Activated naive CD8-positive, alpha-beta T cell treated with anti-CD3 and anti-CD28 coated beads, Interleukin-2, amount 10 ng/mL, durations not matched to agents 7 days and 5 days (primary cell): Measurements from ENCODE around the gene HSDL1. TPM values are rescaled to one million over a fixed set of nuclear protein-coding genes. Genes with fewer than 3 reads are reported as not detected.

ENCODE experiments used
- ATAC-seq: fragments of 150-1000 bp; cut with Tn5 transposase; one replicate; pipeline ENCODE4 v1.10.0; 2021; ENCODE audit warnings: low read depth, moderate library complexity
- POLR2A ChIA-PET: fragments of 350-600 bp; sonication (Branson Sonifier 250); formaldehyde crosslinking; loops from one replicate; lab custom pipeline; 2021; ENCODE audit warnings: antibody characterized with exemption; lab: Charles Lee
- DNase-seq: peaks from one replicate; pipeline ENCODE4 v3.0.0; 2021
- H3K27ac Mint-ChIP-seq: one replicate; pipeline ENCODE4 v1.8.0; 2022; ENCODE audit warnings: mild to moderate bottlenecking, mixed read lengths
- H3K27me3 Mint-ChIP-seq: one replicate; pipeline ENCODE4 v1.8.0; 2022; ENCODE audit warnings: mild to moderate bottlenecking, moderate library complexity, mixed read lengths
- H3K36me3 Mint-ChIP-seq: one replicate; pipeline ENCODE4 v1.8.0; 2021; ENCODE audit warnings: mild to moderate bottlenecking, mixed read lengths
- H3K4me1 Mint-ChIP-seq: one replicate; pipeline ENCODE4 v1.8.0; 2021; ENCODE audit warnings: mixed read lengths
- H3K4me3 Mint-ChIP-seq: one replicate; pipeline ENCODE4 v1.8.0; 2022; ENCODE audit warnings: mild to moderate bottlenecking, moderate library complexity, mixed read lengths
- H3K9me3 Mint-ChIP-seq: one replicate; pipeline ENCODE4 v1.8.0; 2021; ENCODE audit warnings: mixed read lengths
- total RNA-seq, 2 experiments: library from RNA; stranded (reverse); gene quantifications; one replicate each; pipeline ENCODE4 v1.2.3, GENCODE V29; 2021

The HSDL1 gene
- total RNA-seq, 2 experiments from 2014 or later: 10.7 to 12.5 TPM

DNA sequence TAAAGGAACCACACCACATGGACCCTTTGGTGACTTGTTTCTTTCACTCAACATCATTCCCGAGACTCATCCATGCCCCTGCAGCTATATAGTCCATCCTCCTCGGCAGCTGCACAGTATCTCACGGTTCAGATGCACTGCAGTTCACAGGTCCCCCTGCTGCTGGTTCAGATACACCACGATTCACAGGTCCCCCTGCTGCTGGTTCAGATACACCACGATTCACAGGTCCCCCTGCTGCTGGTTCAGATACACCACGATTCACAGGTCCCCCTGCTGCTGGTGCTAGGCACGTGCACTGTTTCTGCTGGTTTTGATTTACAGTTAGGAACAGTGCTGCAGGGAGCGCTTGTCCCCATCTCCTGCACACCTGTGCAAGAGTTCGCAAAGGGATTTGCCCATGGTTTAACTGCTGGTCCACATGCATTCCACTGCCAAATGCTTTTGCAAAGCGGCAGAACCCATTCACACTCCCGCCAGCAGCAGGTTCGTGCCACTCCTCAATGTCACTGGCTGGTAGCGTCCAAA, 3.8 kb downstream of the HSDL1 start:
- no peaks in the 10 kb centered on the region for H3K27me3 Mint-ChIP-seq
- H3K36me3 Mint-ChIP-seq: peaks cover 4% of the 10 kb centered on the region
- H3K27ac Mint-ChIP-seq: no peak overlapping the region
- POLR2A ChIA-PET: interaction anchor here (5.2 kb wide), 1 partner anchor 24 kb away, joined by 19 read pairs; the partner anchor contains the start of gene MBTPS1
- no peak overlapping the region for H3K4me3 Mint-ChIP-seq
- peaks cover 28% of the 10 kb centered on the region for H3K4me1 Mint-ChIP-seq
- DNase-seq: no peak
- H3K9me3 Mint-ChIP-seq: no peaks in the 10 kb centered on the region
- ATAC-seq: no peak

- Mint-ChIP-seq H3K36me3 (peaks cover 4% of the 10 kb centered on the region), H3K27me3 (no peaks in the 10 kb centered on the region), H3K9me3 (no peaks in the 10 kb centered on the region), H3K4me3 (no peak overlapping the region), H3K4me1 (peaks cover 31% of the 10 kb centered on the region), H3K27ac (peak overlapping the region; percentile 10)
- ATAC-seq: no peak
- POLR2A ChIA-PET: interaction anchor here (0.6 to 5.2 kb wide), 2 partner anchors 23 to 409 kb away, joined by 3 to 19 read pairs; partner anchors contain the start of gene MBTPS1
- no peak for DNase-seq
Measured at GRCh38 chr16:84139628-84140258, 5.2 kb downstream of the HSDL1 start.

DNA sequence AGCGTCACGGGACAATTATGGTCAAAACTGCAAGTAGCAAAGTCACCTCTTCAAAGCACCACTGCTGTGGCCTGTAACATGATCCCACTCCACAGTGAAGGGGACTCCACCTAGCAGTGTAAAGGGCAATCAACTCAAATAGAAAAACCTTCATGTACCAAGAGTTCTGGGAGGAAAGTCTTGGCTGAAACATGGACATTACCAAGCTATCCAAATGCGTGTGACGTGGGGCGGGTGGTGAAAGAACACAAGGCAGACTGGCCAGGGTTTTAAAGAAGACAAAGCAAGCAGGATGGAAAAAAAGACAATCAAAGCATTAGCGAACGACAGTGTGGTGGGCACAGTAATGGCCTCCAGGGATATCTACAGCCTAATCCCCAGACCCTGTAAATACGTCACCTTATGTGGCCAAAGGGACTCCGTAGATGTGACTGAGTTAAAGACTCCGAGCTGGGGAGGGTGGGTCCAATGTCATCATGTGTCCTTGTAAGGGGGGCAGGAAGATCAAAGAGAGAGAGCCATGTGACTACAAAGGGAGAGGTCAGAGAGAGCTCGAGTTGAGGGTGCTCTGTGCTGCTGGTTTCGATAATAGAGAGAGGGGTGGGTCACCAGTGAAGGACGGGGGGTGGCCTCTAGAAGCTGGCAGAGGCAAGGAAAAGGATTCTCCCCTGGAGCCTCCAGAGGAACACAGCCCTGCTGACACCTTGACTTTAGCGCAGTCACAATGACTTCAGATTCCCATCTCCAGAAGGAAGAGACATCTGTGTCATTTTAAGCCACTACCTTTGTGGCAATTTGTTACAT, 6.0 kb downstream of the HSDL1 start:
- POLR2A ChIA-PET: interaction anchor here (0.6 to 5.2 kb wide), 2 partner anchors 22 to 410 kb away, joined by 3 to 19 read pairs; partner anchors contain the start of gene MBTPS1
- Mint-ChIP-seq H3K27ac (peak overlapping the region; percentile 77), H3K4me1 (peaks cover 27% of the 10 kb centered on the region), H3K9me3 (no peaks in the 10 kb centered on the region), H3K36me3 (peaks cover 4% of the 10 kb centered on the region), H3K27me3 (no peaks in the 10 kb centered on the region), H3K4me3 (peak overlapping the region; percentile 65)
- DNase-seq: no peak
- ATAC-seq: peak; percentile 93

DNA sequence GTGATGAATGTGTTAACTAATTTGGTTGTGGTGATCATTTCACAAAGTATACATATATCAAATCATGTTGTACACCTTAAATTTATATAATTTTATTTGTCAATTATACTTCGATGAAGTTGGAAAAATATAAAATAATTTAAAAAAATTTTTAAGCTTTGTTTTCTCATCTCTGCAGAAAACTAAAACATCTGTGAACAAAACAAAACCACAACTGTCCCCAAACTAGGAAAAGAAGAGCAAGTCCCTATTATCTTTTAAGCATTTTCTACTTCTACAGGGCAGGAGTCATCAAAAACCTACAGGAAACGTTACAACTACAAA, 6.5 kb downstream of the HSDL1 start:
- Mint-ChIP-seq H3K27me3 (no peaks in the 10 kb centered on the region), H3K27ac (no peak overlapping the region), H3K36me3 (peaks cover 6% of the 10 kb centered on the region), H3K4me3 (peak overlapping the region; percentile 65), H3K4me1 (peaks cover 26% of the 10 kb centered on the region), H3K9me3 (no peaks in the 10 kb centered on the region)
- POLR2A ChIA-PET: interaction anchor here (5.2 kb wide), 1 partner anchor 22 kb away, joined by 19 read pairs; the partner anchor contains the start of gene MBTPS1
- ATAC-seq (no peak), DNase-seq (no peak)

DNA sequence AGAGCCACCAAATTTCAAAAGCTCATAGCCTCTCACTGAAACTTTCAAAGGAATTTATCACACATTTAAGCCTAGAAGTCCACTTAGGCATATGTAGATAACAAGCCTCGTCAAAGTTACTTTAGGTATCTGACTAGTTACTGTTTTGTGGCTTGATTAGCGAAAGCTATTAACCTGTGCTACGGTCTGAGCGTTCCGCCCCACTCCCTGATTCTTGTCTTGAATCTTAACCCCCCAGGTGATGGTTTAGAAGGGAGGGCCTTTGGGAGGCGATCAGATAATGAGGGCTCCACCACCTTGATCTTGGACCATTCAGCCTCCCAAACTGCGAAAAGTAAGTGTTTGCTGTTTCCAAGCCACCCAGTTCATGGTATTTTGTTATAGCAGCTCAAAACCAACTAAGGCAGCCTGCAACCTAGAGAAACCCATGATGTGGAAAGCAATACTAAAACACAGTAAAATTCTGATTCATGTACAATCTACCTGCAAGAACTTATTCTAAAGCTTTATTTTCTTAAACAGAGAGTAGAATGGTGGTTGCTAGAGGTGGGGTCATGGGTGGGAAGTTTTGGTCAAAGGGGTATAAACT, 7.1 kb downstream of the HSDL1 start:
- peaks cover 26% of the 10 kb centered on the region for H3K4me1 Mint-ChIP-seq
- POLR2A ChIA-PET: interaction anchor here (5.2 kb wide), 1 partner anchor 21 kb away, joined by 19 read pairs; the partner anchor contains the start of gene MBTPS1
- H3K27ac Mint-ChIP-seq: no peak overlapping the region

GRCh38 chr16:84137287-84137686, 7.7 kb downstream of the HSDL1 start:
- Mint-ChIP-seq H3K27ac (no peak overlapping the region), H3K9me3 (no peaks in the 10 kb centered on the region), H3K4me1 (peaks cover 26% of the 10 kb centered on the region), H3K27me3 (no peaks in the 10 kb centered on the region), H3K4me3 (no peak overlapping the region), H3K36me3 (peaks cover 6% of the 10 kb centered on the region)
- ATAC-seq (no peak), DNase-seq (no peak)
- POLR2A ChIA-PET: interaction anchor here (5.2 kb wide), 1 partner anchor 20 kb away, joined by 19 read pairs; the partner anchor contains the start of gene MBTPS1

More for the DNA sequence above, 7.1 kb downstream of the HSDL1 start:
- no peaks in the 10 kb centered on the region for H3K27me3 Mint-ChIP-seq
- no peak overlapping the region for H3K4me3 Mint-ChIP-seq
- ATAC-seq (no peak), DNase-seq (no peak)
- no peaks in the 10 kb centered on the region for H3K9me3 Mint-ChIP-seq
- peaks cover 6% of the 10 kb centered on the region for H3K36me3 Mint-ChIP-seq

GRCh38 chr16:84136331-84137125, 8.4 kb downstream of the HSDL1 start:
- Mint-ChIP-seq H3K4me3 (no peak overlapping the region), H3K4me1 (peaks cover 27% of the 10 kb centered on the region), H3K36me3 (peaks cover 6% of the 10 kb centered on the region), H3K27ac (no peak overlapping the region), H3K9me3 (no peaks in the 10 kb centered on the region), H3K27me3 (no peaks in the 10 kb centered on the region)
- DNase-seq (no peak), ATAC-seq (no peak)
- POLR2A ChIA-PET: interaction anchor here (1.0 kb wide), 1 partner anchor 19 kb away, joined by 3 read pairs; the partner anchor contains the start of gene MBTPS1

DNA sequence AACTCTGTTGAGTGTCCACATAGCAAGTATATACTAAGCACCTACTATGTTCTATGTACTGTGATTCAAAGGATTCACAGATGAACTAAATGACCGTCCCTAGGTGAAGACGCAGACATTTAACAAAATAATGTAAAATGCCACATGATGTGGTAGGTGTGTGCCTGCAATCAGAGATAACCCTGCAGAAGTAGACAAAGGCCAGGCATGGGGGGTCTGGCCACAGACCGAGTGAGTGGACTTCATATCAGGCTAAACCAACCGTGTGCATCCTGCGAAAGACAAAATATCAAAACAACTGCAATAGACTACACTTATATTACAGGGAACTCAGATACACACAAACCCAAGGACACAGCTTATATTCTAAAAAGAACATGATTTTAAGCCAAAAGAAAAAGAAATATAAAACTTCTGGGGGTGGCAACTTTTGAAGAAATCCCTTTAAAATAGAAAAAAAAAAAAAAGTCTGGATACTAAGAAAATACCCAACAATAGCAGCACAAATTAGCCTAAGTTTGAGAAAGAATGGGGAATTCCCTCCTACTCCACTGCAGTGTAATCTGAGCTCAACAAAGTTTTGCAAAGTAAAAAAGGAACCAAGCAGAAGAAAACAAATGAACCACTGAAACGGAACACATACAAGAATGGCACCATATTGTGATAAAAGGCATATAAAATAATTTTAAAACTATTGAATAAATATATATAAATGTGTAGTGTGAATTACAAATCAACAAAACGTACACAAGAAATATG, 12.3 kb downstream of the HSDL1 start:
- H3K27ac Mint-ChIP-seq: no peak overlapping the region
- POLR2A ChIA-PET: no interaction called here
- H3K36me3 Mint-ChIP-seq: peaks cover 7% of the 10 kb centered on the region
- no peak for ATAC-seq
- DNase-seq: no peak
- H3K9me3 Mint-ChIP-seq: no peaks in the 10 kb centered on the region
- peaks cover 8% of the 10 kb centered on the region for H3K4me1 Mint-ChIP-seq
- no peak overlapping the region for H3K4me3 Mint-ChIP-seq
- H3K27me3 Mint-ChIP-seq: no peaks in the 10 kb centered on the region

DNA sequence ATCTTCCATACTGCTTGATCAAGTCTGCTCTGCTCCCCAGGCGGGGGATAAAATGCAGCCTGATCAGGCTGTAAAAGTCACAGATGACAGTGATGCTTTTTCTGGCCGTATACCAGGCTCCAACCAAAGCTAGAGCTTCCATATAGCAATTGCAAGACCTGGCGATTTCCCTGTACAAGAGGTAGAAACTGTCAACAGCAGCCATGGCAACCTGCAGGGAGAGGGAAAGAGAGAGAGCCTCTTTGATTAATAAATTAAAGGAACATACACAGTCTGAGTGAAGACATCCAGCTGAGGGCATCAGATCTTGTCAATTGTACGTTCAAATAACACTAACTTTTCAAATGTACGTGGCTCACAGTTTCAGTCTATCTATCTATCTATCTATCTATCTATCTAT, 13.9 kb downstream of the HSDL1 start:
- Mint-ChIP-seq H3K36me3 (peaks cover 7% of the 10 kb centered on the region), H3K9me3 (no peaks in the 10 kb centered on the region), H3K27me3 (no peaks in the 10 kb centered on the region), H3K4me3 (no peak overlapping the region), H3K27ac (no peak overlapping the region), H3K4me1 (peaks cover 4% of the 10 kb centered on the region)
- POLR2A ChIA-PET: interaction anchor here (1.2 kb wide), 1 partner anchor 14 kb away, joined by 9 read pairs; the partner anchor contains the start of gene MBTPS1
- ATAC-seq (no peak), DNase-seq (no peak)

- Mint-ChIP-seq H3K27me3 (no peaks in the 10 kb centered on the region), H3K9me3 (no peaks in the 10 kb centered on the region), H3K4me3 (no peak overlapping the region), H3K27ac (no peak overlapping the region), H3K36me3 (peaks cover 10% of the 10 kb centered on the region), H3K4me1 (peaks cover 7% of the 10 kb centered on the region)
- POLR2A ChIA-PET: no interaction called here
- DNase-seq: no peak
- ATAC-seq: no peak
Measured at GRCh38 chr16:84124257-84125073, 20.5 kb downstream of the HSDL1 start.

GRCh38 chr16:84121007-84121406, 24.0 kb downstream of the HSDL1 start:
- ATAC-seq (no peak), DNase-seq (no peak)
- Mint-ChIP-seq H3K27ac (no peak overlapping the region), H3K36me3 (peaks cover 9% of the 10 kb centered on the region), H3K4me1 (peaks cover 10% of the 10 kb centered on the region), H3K27me3 (no peaks in the 10 kb centered on the region), H3K9me3 (no peaks in the 10 kb centered on the region), H3K4me3 (no peak overlapping the region)
- POLR2A ChIA-PET: no interaction called here
